A549 (cell line): Measurements from ENCODE around the gene URGCP. TPM values are rescaled to one million over a fixed set of nuclear protein-coding genes. Genes with fewer than 3 reads are reported as not detected.

Source experiments
- ATAC-seq, 2 experiments: fragments of 200-7000 bp in 1 of 2; fragments of >200 bp in 1 of 2; cut with Nextera tagmentation in 1 of 2; cut with Tn5 transposase in 1 of 2; 3 replicates each; pipeline versions ENCODE4 v1.8.0 to v1.9.1; 2018 to 2020; ENCODE audit warnings: mild to moderate bottlenecking in 1 of 2, moderate library complexity in 1 of 2
- CTCF ChIA-PET: fragments of 300-600 bp; sonication (Branson Sonifier 250); formaldehyde crosslinking; extraction: SDS; loops from one replicate; lab custom pipeline; 2021; ENCODE audit warnings: antibody characterized with exemption, inconsistent platforms; lab: Yijun Ruan, JAX
- POLR2A ChIA-PET: fragments of 350-600 bp; formaldehyde crosslinking; extraction: SDS; loops from one replicate; lab custom pipeline; 2021; ENCODE audit warnings: antibody characterized with exemption, inconsistent platforms; lab: Yijun Ruan, JAX
- DNase-seq, 2 experiments: peaks; one replicate each; pipeline versions ENCODE4 v3.0.0 to v3.0.0-alpha.2; 2011 to 2016; ENCODE audit warnings: low read depth in 1 of 2, low spot score in 1 of 2
- FAIRE-seq: peaks from 2 replicates; lab custom pipeline; 2011; peaks lifted over from hg19 to GRCh38; lab: Jason Lieb, UNC
- H3K27ac ChIP-seq, 2 experiments: fragments of >200 bp; sonication (Bioruptor Twin); formaldehyde crosslinking; 3 replicates each; pipeline ENCODE4 v1.5.1; 2016 to 2017
- H3K4me1 ChIP-seq: fragments of >200 bp; sonication (Bioruptor Twin); formaldehyde crosslinking; 3 replicates; pipeline ENCODE4 v1.6.1; 2016
- H3K4me2 ChIP-seq: fragments of >200 bp; sonication (Bioruptor Twin); formaldehyde crosslinking; 3 replicates; pipeline ENCODE4 v1.6.1; 2016
- H3K4me3 ChIP-seq: fragments of >200 bp; sonication (Bioruptor Twin); formaldehyde crosslinking; 3 replicates; pipeline ENCODE4 v1.5.1; 2016
- H3K9me3 ChIP-seq: fragments of >200 bp; sonication (Bioruptor Twin); formaldehyde crosslinking; 3 replicates; pipeline ENCODE4 v1.6.1; 2016
- CBX2 ChIP-seq: fragments of 200-600 bp; sonication (generic); IDR thresholded peaks from 2 replicates; pipeline ENCODE4 v1.6.1; 2016; ENCODE audit warnings: low read depth, mild to moderate bottlenecking, borderline replicate concordance
- CHD2 ChIP-seq: fragments of 150-350 bp; IDR thresholded peaks from 2 replicates; pipeline ENCODE4 v1.6.1; 2014; ENCODE audit warnings: low read length; ENCODE audit not compliant: partially characterized antibody
- CHD4 ChIP-seq: fragments of 200-600 bp; sonication (generic); IDR thresholded peaks from 2 replicates; pipeline ENCODE4 v1.6.1; 2016; ENCODE audit warnings: antibody characterized with exemption, mild to moderate bottlenecking, borderline replicate concordance
- EHF ChIP-seq: fragments of 250-450 bp; sonication (Bioruptor Pico); IDR thresholded peaks from 2 replicates; pipeline ENCODE4 v1.5.0; 2020; ENCODE audit warnings: mild to moderate bottlenecking
- ELK1 ChIP-seq: fragments of 150-350 bp; IDR thresholded peaks from 2 replicates; pipeline ENCODE4 v1.6.1; 2014; ENCODE audit warnings: low read depth, mild to moderate bottlenecking, low read length
- ESRRA ChIP-seq: fragments of 150-350 bp; IDR thresholded peaks from 2 replicates; pipeline ENCODE4 v1.6.1; 2014; ENCODE audit warnings: mild to moderate bottlenecking, low read length, borderline replicate concordance
- FOSL2 ChIP-seq, 2 experiments: fragments of 450-650 bp in 1 of 2; fragments of >200 bp in 1 of 2; sonication (Bioruptor Twin) in 1 of 2; formaldehyde crosslinking; IDR thresholded peaks; 2 replicates each; pipeline versions ENCODE4 v1.5.0 to v1.6.1; 2016 to 2020; ENCODE audit warnings: mild to moderate bottlenecking in 1 of 2, moderate library complexity in 1 of 2
- FOXS1 ChIP-seq: fragments of 250-450 bp; sonication (Bioruptor Pico); IDR thresholded peaks from 2 replicates; pipeline ENCODE4 v1.5.0; 2020; ENCODE audit warnings: mild to moderate bottlenecking, moderate library complexity
- HDAC2 ChIP-seq: fragments of 200-600 bp; sonication (generic); IDR thresholded peaks from 2 replicates; pipeline ENCODE4 v1.6.1; 2016
- HOXB5 ChIP-seq: fragments of 250-450 bp; sonication (Bioruptor Pico); IDR thresholded peaks from 2 replicates; pipeline ENCODE4 v1.5.0; 2020; ENCODE audit warnings: mild to moderate bottlenecking, moderate library complexity
- KDM5A ChIP-seq: fragments of 200-600 bp; sonication (generic); IDR thresholded peaks from 2 replicates; pipeline ENCODE4 v1.6.1; 2016; ENCODE audit warnings: antibody characterized with exemption, mild to moderate bottlenecking
- MAZ ChIP-seq: fragments of 150-350 bp; IDR thresholded peaks from 2 replicates; pipeline ENCODE4 v1.6.1; 2014; ENCODE audit warnings: antibody characterized with exemption, low read depth, low read length, borderline replicate concordance
- MYC ChIP-seq: IDR thresholded peaks from 2 replicates; pipeline ENCODE4 v1.6.1; 2012; ENCODE audit warnings: mild to moderate bottlenecking, inconsistent platforms, low read length, improper control_type of control experiment, borderline replicate concordance
- NFE2L2 ChIP-seq: fragments of 150-350 bp; conservative IDR thresholded peaks from 2 replicates; pipeline ENCODE4 v1.6.1; 2014; ENCODE audit warnings: low read length
- PBX3 ChIP-seq: IDR thresholded peaks from 2 replicates; pipeline ENCODE4 v1.6.1; 2012
- POLR2AphosphoS2 ChIP-seq: conservative IDR thresholded peaks from 2 replicates; pipeline ENCODE4 v1.6.1; 2012; ENCODE audit warnings: low read length, improper control_type of control experiment, inconsistent platforms
- RARB ChIP-seq: fragments of 250-450 bp; sonication (Bioruptor Pico); IDR thresholded peaks from 2 replicates; pipeline ENCODE4 v1.8.0; 2021; ENCODE audit warnings: mild to moderate bottlenecking, moderate library complexity
- RCOR1 ChIP-seq: fragments of 150-350 bp; IDR thresholded peaks from 2 replicates; pipeline ENCODE4 v1.6.1; 2014; ENCODE audit warnings: antibody characterized with exemption, low read length, low read depth
- RFX5 ChIP-seq: fragments of 450-650 bp; IDR thresholded peaks from 2 replicates; pipeline ENCODE4 v1.7.1; 2014; ENCODE audit warnings: antibody characterized with exemption, mild to moderate bottlenecking, moderate library complexity
- RNF2 ChIP-seq: fragments of 200-600 bp; sonication (generic); IDR thresholded peaks from 2 replicates; pipeline ENCODE4 v1.6.1; 2016; ENCODE audit warnings: low read depth, mild to moderate bottlenecking, antibody characterized with exemption, moderate library complexity, borderline replicate concordance
- SMC3 ChIP-seq: fragments of >200 bp; sonication (Bioruptor Twin); formaldehyde crosslinking; IDR thresholded peaks from 3 replicates; pipeline ENCODE4 v1.6.1; 2018; ENCODE audit warnings: inconsistent platforms
- SREBF2 ChIP-seq: fragments of 450-650 bp; IDR thresholded peaks from 2 replicates; pipeline ENCODE4 v1.6.1; 2014; ENCODE audit warnings: mild to moderate bottlenecking, moderate library complexity
- ZNF302 ChIP-seq: fragments of 250-450 bp; sonication (Bioruptor Pico); IDR thresholded peaks from 2 replicates; pipeline ENCODE4 v1.9.0; 2021; ENCODE audit warnings: inconsistent platforms, mild to moderate bottlenecking, moderate library complexity
- WGBS: methylation state at CpG from one replicate; pipeline ENCODE4 v1.1.6; 2017; ENCODE audit errors: missing lambda C conversion rate; 5-methylcytosine and 5-hydroxymethylcytosine counted together
- polyA plus RNA-seq, 4 experiments: library from polyadenylated mRNA; depleted of rRNA in 3 of 4; stranded (reverse); fragments of >200 nt; fragmentation: RNase III in 1 of 4; extraction: RNeasy Plus Mini Kit Qiagen cat#74134 plus additional on column Dnase treatment in 1 of 4; gene quantifications; 2 replicates in 3 of 4; 3 replicates in 1 of 4; pipeline ENCODE4 v1.2.3, GENCODE V29; 2011 to 2017

URGCP gene
- polyA plus RNA-seq, 2 of the 4 experiments (the other 2 are of a cell fraction), result 19.7 to 20.2 TPM

GRCh38 chr7:43856996-43857395 is 49.4 kb downstream of the URGCP start:
- no peaks in the 10 kb centered on the region for H3K9me3 ChIP-seq
- WGBS, result 17% methylated on average over 1 of the region's 1 CpG
- no peak for DNase-seq
- no peak for TF ChIP-seq NFE2L2
- no peak for TF ChIP-seq PBX3
- no peak for TF ChIP-seq ESRRA
- no peak for TF ChIP-seq ELK1
- POLR2A ChIA-PET, result no interaction called here
- H3K4me2 ChIP-seq, result no peak overlapping the region
- no peak for ATAC-seq
- no peak overlapping the region for H3K27ac ChIP-seq
- no peak for FAIRE-seq
- no peak overlapping the region for H3K4me3 ChIP-seq
- H3K4me1 ChIP-seq, result no peaks in the 10 kb centered on the region
- CTCF ChIA-PET, result interaction anchor here (1.4 kb wide), 1 partner anchor 9 kb away, joined by 3 read pairs; no protein-coding TSS in a partner anchor

GRCh38 chr7:43856316-43856715 is 50.1 kb downstream of the URGCP start:
- POLR2A ChIA-PET, result no interaction called here
- ATAC-seq, result no peak
- WGBS, result 33% methylated on average over 4 of the region's 4 CpGs
- no peaks in the 10 kb centered on the region for H3K4me1 ChIP-seq
- TF ChIP-seq MAZ (no peak), NFE2L2 (no peak), CBX2 (no peak), MYC (no peak), EHF (CRISPR knock-in tag) (no peak), SMC3 (no peak)
- no peak overlapping the region for H3K27ac ChIP-seq
- DNase-seq, result no peak
- no peaks in the 10 kb centered on the region for H3K9me3 ChIP-seq
- no peak overlapping the region for H3K4me3 ChIP-seq
- no peak for FAIRE-seq
- no peak overlapping the region for H3K4me2 ChIP-seq
- CTCF ChIA-PET, result interaction anchor here (1.4 to 5.3 kb wide), 2 partner anchors 8 to 17 kb away, joined by 3 to 37 read pairs; no protein-coding TSS in a partner anchor

- TF ChIP-seq RARB (CRISPR knock-in tag) (no peak), CHD4 (no peak), CBX2 (no peak), RFX5 (no peak), KDM5A (no peak), RNF2 (no peak), ZNF302 (no peak), RCOR1 (no peak), HOXB5 (CRISPR knock-in tag) (no peak), CHD2 (no peak), FOSL2 (IDR thresholded peaks at IDR 0.05) (no peak), FOSL2 (CRISPR knock-in tag; IDR thresholded peaks at IDR 0.05) (no peak), SREBF2 (no peak), HDAC2 (no peak), POLR2AphosphoS2 (no peak), FOXS1 (CRISPR knock-in tag) (no peak)
- Histone ChIP-seq H3K27ac (no peak overlapping the region), H3K4me3 (no peak overlapping the region), H3K9me3 (no peaks in the 10 kb centered on the region), H3K4me2 (no peak overlapping the region), H3K4me1 (no peaks in the 10 kb centered on the region)
- ATAC-seq (no peak), FAIRE-seq (no peak), DNase-seq (no peak)
- ChIA-PET POLR2A (no interaction called here), CTCF (interaction anchor here (5.3 kb wide), 1 partner anchor 16 kb away, joined by 37 read pairs; no protein-coding TSS in a partner anchor)
Measured at GRCh38 chr7:43855176-43855575, 51.2 kb downstream of the URGCP start.
